KBM-7 (cell line): Measurements from ENCODE around the gene HYAL1.

Experiments used
- DNase-seq: peaks from one replicate; pipeline ENCODE4 v3.0.0-alpha.2; 2015
- in situ Hi-C: fragments of 300-500 bp; cut with MboI; formaldehyde crosslinking; loops from 2 replicates; pipeline ENCODE4 v1.14.3; 2020; ENCODE audit warnings: low sequenced_read_pairs, low pct_unique_long_range_greater_than_20kb, mixed read lengths

The HYAL1 gene

DNA sequence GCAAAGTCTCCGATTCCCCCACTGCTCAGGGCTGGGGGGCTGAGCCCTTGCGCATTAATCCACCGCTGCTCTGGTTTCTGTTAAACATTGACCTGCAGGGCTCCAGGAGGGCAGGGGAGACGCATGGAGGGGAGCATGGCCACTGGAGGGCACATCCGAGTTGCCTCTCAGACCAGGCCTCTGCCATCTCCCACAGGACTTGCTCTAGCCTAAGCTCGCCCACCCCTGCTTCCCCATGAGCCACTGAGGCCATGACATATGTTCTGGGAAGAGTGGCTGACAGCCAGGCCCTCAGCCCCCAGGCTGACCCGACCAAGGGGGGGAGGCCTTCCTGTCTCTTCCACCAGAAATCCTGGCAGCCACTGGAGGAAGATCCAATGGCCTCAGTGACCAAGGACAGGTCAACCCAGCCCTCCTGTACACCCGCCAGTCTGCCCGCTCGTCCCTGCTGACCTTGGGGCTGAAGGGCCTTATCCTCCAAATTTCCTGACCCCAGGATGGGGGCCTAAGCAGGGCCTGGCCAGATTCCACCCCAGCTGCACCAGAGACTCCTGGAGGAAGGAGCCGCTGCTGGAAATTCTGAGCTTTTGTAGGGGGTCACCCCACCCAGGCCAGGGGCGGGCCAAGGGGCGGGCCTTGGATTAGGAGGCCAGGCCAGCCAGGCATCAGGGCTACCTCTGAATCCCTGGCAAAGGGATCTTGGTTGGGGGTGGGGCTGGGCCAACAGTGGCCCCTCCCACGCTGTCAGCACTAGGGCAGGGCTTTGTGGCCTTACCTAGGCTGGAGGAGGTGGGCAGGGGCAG lies at the start of gene HYAL1:
Gene HYAL1 (minus strand): TSS at position 562 of the 803 bp plus-strand sequence. CDS start 618 bp downstream, outside the sequence.
- no peak for DNase-seq
- in situ Hi-C loops = no loop called here

DNA sequence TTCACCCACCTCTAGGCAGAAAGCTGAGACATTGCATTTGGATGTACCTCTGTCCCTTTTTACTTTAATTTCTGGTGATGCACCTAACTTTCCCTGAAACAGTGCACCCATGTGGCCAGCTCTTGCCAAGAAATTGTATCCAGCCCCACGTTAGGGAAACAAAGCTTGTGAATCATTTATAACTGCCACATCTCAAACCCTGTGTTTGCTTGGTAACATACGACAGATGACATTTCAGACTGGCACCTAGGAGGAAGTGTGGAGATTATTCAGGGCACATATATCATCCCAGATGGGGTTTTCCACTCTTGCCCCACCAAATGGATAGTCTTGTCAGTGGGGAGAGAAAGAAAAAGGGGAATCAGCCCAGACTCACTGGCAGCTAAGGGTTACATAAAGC lies 49.4 kb upstream of the HYAL1 start:
- in situ Hi-C loops = no loop called here
- DNase-seq = no peak

- no peak for DNase-seq
- in situ Hi-C loops = no loop called here
Observed at GRCh38 chr3:50351323-50351697, 47.9 kb upstream of the HYAL1 start.

DNA sequence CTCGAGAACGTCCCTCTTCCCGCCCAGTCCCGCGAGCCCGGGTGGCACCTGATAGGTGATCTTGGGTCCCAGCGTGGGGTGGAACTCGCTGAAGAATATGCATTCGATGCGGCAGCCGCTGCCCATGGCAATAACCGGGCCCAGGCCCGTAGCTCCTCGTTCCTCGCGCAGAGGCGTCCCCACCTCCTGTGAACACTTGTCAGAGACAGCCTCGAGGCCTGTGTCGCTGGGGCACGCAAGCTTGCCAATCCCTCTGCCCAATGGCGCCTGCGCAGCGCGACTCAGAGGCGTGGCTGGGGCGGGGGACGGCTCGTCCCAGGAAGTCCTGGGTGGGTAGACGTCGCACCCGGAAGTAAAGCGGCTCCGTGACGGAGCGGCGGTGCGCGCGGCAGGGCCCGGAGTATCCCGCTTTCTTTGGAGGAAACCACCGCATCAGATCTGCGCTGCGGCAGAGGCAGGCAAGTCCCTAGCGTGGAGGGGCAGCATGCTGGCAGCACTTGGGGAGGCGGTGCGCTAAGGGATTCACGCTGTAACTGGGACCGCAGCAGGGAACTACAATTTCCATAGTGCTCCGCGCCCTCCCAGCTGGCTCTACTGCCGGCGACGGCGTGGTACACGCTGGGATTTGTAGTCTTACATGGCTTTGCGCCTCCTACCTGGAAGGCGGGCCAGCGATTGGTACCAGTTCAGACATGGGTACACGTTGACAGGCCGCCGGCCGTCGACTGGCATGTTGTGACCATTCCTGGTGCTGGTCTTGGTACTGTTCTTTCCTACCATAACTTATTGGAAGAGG lies 47.4 kb upstream of the HYAL1 start, which contains the start of the genes CYB561D2 and NPRL2:
Gene CYB561D2 (plus strand): TSS at position 336 of the 796 bp plus-strand sequence. CDS start 572 bp downstream, outside the sequence.
Gene NPRL2 (minus strand): TSS at position 249 of the 796 bp plus-strand sequence. CDS start 123 bp downstream, at position 126.
- in situ Hi-C loops = no loop called here
- DNase-seq = peak; percentile 96

DNA sequence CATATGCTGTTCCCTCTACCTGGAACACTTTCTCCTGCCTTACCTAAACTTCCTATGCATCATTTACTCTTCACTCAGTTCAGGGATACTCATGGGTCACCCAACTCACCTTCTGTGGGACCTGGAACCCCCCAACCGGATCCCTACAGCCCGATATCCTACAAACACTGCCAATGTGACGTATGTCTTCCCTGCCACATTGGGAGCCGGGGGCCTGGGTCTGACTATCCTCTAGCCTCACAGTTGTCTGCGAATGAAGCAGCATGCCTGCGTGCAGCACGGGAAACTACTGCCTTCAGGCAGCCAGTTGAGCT lies 46.8 kb upstream of the HYAL1 start:
- no peak for DNase-seq
- in situ Hi-C loops = no loop called here

GRCh38 chr3:50347187-50347813 lies 43.9 kb upstream of the HYAL1 start:
- in situ Hi-C loops = no loop called here
- peak; percentile 81 for DNase-seq

GRCh38 chr3:50345586-50346234 lies 42.3 kb upstream of the HYAL1 start, which contains the start of gene ZMYND10:
Gene ZMYND10 (minus strand): TSS chr3:50345732. CDS start chr3:50345579, 153 bp downstream.
- DNase-seq = no peak
- in situ Hi-C loops = no loop called here

DNA sequence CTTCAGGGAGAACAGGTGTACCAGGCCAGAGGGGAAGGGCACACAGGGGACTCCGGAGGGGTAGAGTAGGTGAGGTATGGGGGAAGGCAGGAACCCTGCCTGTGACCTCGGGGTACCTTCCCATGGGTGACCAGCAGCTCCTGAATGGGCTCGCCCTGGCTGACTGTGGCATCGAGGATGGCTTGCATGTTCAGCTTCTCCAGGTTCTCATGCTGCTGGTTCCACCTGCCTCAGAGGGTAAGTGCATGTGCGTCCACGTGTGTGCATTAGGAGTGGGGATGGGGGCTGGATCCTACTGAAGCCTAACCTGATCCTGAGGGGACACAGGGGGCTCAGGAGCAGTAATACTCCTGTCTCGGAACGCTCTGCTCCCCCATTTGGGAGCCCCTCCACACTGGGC lies 41.6 kb upstream of the HYAL1 start:
- no peak for DNase-seq
- in situ Hi-C loops = no loop called here

DNA sequence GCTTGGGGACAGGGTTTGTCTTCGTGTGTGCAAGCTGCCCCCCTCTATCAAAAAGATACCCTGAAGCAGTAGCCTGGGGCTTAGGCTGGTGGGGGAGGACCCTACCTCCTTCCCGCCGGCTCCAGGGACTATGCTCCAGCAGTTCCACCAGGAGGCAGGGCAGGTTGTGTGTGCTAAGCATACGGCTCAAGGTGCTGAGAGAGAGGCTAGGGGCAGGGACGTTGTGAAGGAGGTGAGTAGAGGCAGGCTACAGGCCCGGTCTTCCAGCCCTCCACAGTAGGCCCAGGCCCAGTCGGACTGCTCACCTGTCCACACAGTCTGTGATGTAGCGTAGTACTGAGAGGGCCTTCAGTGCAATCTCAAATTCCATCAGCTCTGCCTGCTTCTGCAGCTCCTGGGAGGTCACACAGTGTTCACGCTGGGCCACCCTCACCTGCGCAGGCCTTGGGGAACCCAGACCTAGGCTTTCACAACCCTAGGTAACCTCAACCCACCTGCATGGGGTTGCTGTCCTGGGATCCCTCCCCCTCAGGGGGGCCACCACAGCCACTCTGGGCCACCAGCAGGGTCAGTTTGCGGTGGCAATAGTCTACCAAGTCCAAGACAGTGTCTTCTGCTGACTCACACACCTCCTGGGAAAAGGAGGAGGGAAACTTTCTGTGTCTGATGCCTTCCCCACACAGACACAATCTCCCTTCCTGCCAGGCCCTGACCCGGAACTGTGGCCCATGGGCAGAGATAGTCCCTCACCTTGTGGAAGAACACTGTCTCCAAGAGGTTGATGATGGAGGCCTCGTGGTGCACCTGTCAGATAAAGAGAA lies 39.6 kb upstream of the HYAL1 start:
- in situ Hi-C loops = no loop called here
- DNase-seq = no peak

GRCh38 chr3:50341996-50342650 lies 38.7 kb upstream of the HYAL1 start:
- in situ Hi-C loops = no loop called here
- DNase-seq = no peak

DNA sequence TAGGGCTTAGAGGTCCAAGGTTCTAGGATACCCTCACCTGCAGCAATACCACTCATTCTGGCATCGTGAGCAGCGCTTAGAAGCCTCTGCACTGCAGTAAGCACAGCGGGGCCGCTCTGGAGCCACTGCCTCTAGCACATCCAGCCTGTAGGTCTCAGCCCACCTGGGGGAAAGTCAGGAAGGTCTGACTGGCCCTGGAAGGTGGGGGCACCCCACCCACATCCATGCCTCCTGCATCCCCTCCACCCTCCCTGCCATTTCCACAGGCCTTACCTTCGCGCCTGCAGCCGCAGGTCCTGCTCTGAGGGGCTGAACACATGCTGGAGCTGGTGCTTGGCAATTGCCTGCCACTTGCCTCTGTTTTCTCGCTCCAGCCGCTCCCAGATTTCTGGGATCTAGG lies 38.2 kb upstream of the HYAL1 start:
- DNase-seq = no peak
- in situ Hi-C loops = no loop called here

GRCh38 chr3:50340448-50341329 lies 37.3 kb upstream of the HYAL1 start, which contains the start of gene RASSF1:
Gene RASSF1 (minus strand): TSS chr3:50340836. CDS start chr3:50340805, 31 bp downstream.
- in situ Hi-C loops = no loop called here
- DNase-seq = peak; percentile 90

GRCh38 chr3:50340147-50340447 lies 36.7 kb upstream of the HYAL1 start:
- no peak for DNase-seq
- in situ Hi-C loops = no loop called here

GRCh38 chr3:50339485-50340146 lies 36.2 kb upstream of the HYAL1 start:
- in situ Hi-C loops = no loop called here
- no peak for DNase-seq

- in situ Hi-C loops = no loop called here
- DNase-seq = peak; percentile 68
Observed at GRCh38 chr3:50338965-50339364, 35.6 kb upstream of the HYAL1 start.

DNA sequence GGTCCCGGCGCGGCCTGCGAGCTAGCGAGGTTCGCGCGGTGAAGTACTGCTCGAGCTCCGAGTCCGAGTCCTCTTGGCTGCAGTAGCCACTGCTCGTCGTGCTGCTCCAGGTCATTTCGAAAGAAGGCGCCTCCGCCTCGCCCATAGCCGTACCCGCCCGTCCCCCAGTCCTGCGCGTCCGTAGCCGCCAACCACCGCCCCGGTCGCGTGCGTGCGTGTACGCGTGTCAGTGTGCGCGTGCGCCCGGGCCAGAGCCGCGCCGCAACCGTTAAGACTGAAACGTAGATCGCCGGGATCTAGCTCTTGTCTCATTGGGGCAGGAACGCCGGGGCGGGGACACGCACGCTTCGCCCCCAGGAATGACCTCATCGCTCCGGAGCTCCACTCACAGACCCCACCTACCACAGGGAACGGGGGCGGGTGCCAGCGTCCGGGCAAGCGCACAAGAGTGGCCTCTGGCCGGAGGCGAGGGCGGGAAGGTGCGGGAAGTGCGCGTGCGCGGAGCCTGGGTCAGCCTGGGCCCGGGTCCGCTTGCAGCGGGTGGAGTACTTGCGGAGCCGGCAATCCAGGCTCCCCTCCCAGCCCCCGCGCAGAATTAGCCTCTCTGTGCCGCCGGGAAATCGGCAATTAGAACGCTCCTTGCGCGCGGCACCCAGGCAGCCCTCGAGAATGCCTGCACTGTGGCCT lies 33.9 kb upstream of the HYAL1 start:
- in situ Hi-C loops = no loop called here
- DNase-seq = peak; percentile 99
